ENCODE data around the gene LRRTM2. TPM values are rescaled to one million over a fixed set of nuclear protein-coding genes. Genes with fewer than 3 reads are reported as not detected.

The LRRTM2 gene
- total and polyA plus RNA-seq, 5 donors = 0.07 to 0.31 (median 0.17) TPM; not detected in 2

Other genes with a start within 250 kb of the LRRTM2 start
- 100 to 1,000 TPM; 264 to 360 (median 290) TPM for gene CTNNA1, start 121.9 kb downstream of the LRRTM2 start, total RNA-seq
- gene CTNNA1, start 121.9 kb downstream of the LRRTM2 start, polyA plus RNA-seq = 163 TPM

All from right cardiac atrium (tissue), 5 donors.